ENCODE measurements around the gene PKP1.

GRCh38 chr1:201375169-201375568 lies 91.9 kb downstream of the PKP1 start:
- TF ChIP-seq CTCF (optimal IDR thresholded peaks at IDR 0.05 in 1 of 3, IDR thresholded peaks at IDR 0.05 in 1 of 3, conservative IDR thresholded peaks at IDR 0.05 in 1 of 3; ENCODE audit: extremely low read depth in 1 of 3, insufficient read depth in 2 of 3, low read length in 3 of 3) (peak; percentile 28 to 36 (median 33)), EZH2 (IDR thresholded peaks at IDR 0.05; ENCODE audit: low read length) (no peak)
